Urinary bladder (tissue), 4 donors: ENCODE measurements around the gene SV2C. TPM values are rescaled to one million over a fixed set of nuclear protein-coding genes. Genes with fewer than 3 reads are reported as not detected.

Experiments
- DNase-seq: peaks from one replicate; pipeline ENCODE4 v3.0.0-alpha.2; 2015; ENCODE audit errors: extremely low spot score
- H3K27ac ChIP-seq: one replicate; pipeline ENCODE4 v1.5.1; 2013; ENCODE audit warnings: low read depth, mild to moderate bottlenecking, moderate library complexity
- H3K36me3 ChIP-seq: one replicate; pipeline ENCODE4 v1.6.1; 2013; ENCODE audit warnings: mild to moderate bottlenecking, moderate library complexity; ENCODE audit not compliant: insufficient read depth
- H3K4me1 ChIP-seq: one replicate; pipeline ENCODE4 v1.6.1; 2013; ENCODE audit warnings: mild to moderate bottlenecking, moderate library complexity; ENCODE audit not compliant: insufficient read depth
- H3K4me3 ChIP-seq: one replicate; pipeline ENCODE4 v1.5.1; 2013; ENCODE audit warnings: low read depth, low read length
- WGBS: extraction: QIAGEN DNeasy Blood & Tissue Kit; methylation state at CpG from one replicate; pipeline ENCODE4 v1.1.7; 2013; 5-methylcytosine and 5-hydroxymethylcytosine counted together
- polyA plus RNA-seq: library from polyadenylated mRNA; stranded (reverse); fragments of 200-250 nt; gene quantifications from one replicate; pipeline ENCODE4 v1.2.3, GENCODE V29; 2013
- total RNA-seq: library from RNA; depleted of rRNA; stranded (reverse); fragments of >200 nt; gene quantifications from one replicate; pipeline ENCODE4 v1.2.3, GENCODE V29; 2014
- donor health status: healthy with polysubstance abuse.
- donor health status: healthy.

SV2C gene
- total and polyA plus RNA-seq, 2 donors = 0.56 to 2.1 TPM

- no peak for DNase-seq
- no peak overlapping the region for H3K4me3 ChIP-seq
These were observed 42.2 kb downstream of the SV2C start for GRCh38 chr5:76125346-76125745.

GRCh38 chr5:76125888-76126287 is 42.7 kb downstream of the SV2C start:
- Histone ChIP-seq H3K4me3 (no peak overlapping the region), H3K4me1 (no peaks in the 10 kb centered on the region), H3K27ac (no peak overlapping the region), H3K36me3 (no peaks in the 10 kb centered on the region)
- no peak for DNase-seq
- 77% methylated on average over 3 of the region's 3 CpGs for WGBS

More at GRCh38 chr5:76125346-76125745, 42.2 kb downstream of the SV2C start:
- Histone ChIP-seq H3K27ac (no peak overlapping the region), H3K4me1 (no peaks in the 10 kb centered on the region), H3K36me3 (no peaks in the 10 kb centered on the region)

- Histone ChIP-seq H3K27ac (no peak overlapping the region), H3K36me3 (no peaks in the 10 kb centered on the region), H3K4me1 (no peaks in the 10 kb centered on the region), H3K4me3 (no peak overlapping the region)
- WGBS = 44% methylated on average over 1 of the region's 1 CpG
- DNase-seq = no peak
These were observed 50.8 kb downstream of the SV2C start for GRCh38 chr5:76134003-76134402.

DNA sequence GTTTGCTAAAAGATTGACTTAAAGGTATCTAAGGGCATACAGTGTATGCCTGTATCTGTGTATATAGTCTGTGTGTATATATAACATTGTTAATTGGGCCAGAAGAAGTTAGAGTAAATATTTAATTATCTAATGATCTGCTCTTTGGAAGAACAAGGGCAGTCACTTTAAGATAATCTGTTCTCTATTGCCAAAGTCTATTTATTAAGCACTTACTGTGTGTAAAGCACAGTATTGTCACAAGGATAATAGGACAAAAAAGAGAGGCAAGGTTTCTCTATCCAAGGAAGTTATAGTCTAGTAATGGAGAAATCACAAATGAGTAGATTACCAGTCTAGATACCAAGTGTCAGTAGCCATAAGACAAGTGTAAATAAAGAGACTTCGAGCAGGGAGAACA is 51.5 kb downstream of the SV2C start:
- no peak for DNase-seq
- 69% methylated on average over 1 of the region's 1 CpG for WGBS
- no peaks in the 10 kb centered on the region for H3K36me3 ChIP-seq

GRCh38 chr5:76137887-76138542 is 54.8 kb downstream of the SV2C start:
- no peak for DNase-seq
- Histone ChIP-seq H3K4me1 (no peaks in the 10 kb centered on the region), H3K4me3 (no peak overlapping the region), H3K36me3 (no peaks in the 10 kb centered on the region), H3K27ac (no peak overlapping the region)
- 47% methylated on average over 3 of the region's 3 CpGs for WGBS

More for the DNA sequence above, 51.5 kb downstream of the SV2C start:
- Histone ChIP-seq H3K27ac (no peak overlapping the region), H3K4me1 (no peaks in the 10 kb centered on the region), H3K4me3 (no peak overlapping the region)

- Histone ChIP-seq H3K27ac (no peak overlapping the region), H3K4me1 (no peaks in the 10 kb centered on the region), H3K4me3 (no peak overlapping the region), H3K36me3 (no peaks in the 10 kb centered on the region)
- 54% methylated on average over 3 of the region's 3 CpGs for WGBS
- no peak for DNase-seq
These were observed 60.7 kb downstream of the SV2C start for GRCh38 chr5:76143884-76144283.

- DNase-seq = no peak
- H3K4me1 ChIP-seq = no peaks in the 10 kb centered on the region
- 78% methylated on average over 1 of the region's 1 CpG for WGBS
These were observed 61.5 kb downstream of the SV2C start for GRCh38 chr5:76144513-76145274.

GRCh38 chr5:76145945-76146344 is 62.8 kb downstream of the SV2C start:
- Histone ChIP-seq H3K4me3 (no peak overlapping the region), H3K36me3 (no peaks in the 10 kb centered on the region), H3K4me1 (no peaks in the 10 kb centered on the region), H3K27ac (no peak overlapping the region)
- no peak for DNase-seq
- WGBS = 76% methylated on average over 5 of the region's 5 CpGs

More at GRCh38 chr5:76144513-76145274, 61.5 kb downstream of the SV2C start:
- H3K36me3 ChIP-seq = no peaks in the 10 kb centered on the region
- no peak overlapping the region for H3K4me3 ChIP-seq
- no peak overlapping the region for H3K27ac ChIP-seq

DNA sequence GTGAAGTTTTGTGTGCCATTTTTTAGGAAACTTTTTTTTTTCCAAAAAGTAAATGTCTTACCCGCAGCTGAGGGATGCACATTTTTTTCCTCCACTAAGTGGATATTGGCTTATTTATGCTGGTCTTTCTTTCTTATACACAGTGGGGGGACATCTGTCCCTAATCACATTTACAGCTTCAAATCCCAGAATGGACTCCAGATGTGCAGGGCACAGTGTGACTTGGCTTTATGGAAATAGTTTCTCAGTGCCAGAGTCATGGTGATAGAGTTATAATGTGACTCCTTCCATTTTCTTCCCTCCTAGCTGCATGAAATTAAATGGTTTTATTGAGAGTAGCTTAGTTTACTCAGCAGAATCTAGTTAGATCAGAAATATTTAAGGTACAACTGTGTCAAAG is 66.5 kb downstream of the SV2C start:
- no peak for DNase-seq
- WGBS = 23% methylated on average over 1 of the region's 1 CpG
- Histone ChIP-seq H3K36me3 (no peaks in the 10 kb centered on the region), H3K4me1 (no peaks in the 10 kb centered on the region), H3K27ac (no peak overlapping the region), H3K4me3 (no peak overlapping the region)

GRCh38 chr5:76152161-76152560 is 69.0 kb downstream of the SV2C start:
- no peaks in the 10 kb centered on the region for H3K36me3 ChIP-seq
- no peak for DNase-seq
- no peak overlapping the region for H3K4me3 ChIP-seq
- 52% methylated on average over 3 of the region's 3 CpGs for WGBS
- no peak overlapping the region for H3K27ac ChIP-seq
- H3K4me1 ChIP-seq = no peaks in the 10 kb centered on the region

DNA sequence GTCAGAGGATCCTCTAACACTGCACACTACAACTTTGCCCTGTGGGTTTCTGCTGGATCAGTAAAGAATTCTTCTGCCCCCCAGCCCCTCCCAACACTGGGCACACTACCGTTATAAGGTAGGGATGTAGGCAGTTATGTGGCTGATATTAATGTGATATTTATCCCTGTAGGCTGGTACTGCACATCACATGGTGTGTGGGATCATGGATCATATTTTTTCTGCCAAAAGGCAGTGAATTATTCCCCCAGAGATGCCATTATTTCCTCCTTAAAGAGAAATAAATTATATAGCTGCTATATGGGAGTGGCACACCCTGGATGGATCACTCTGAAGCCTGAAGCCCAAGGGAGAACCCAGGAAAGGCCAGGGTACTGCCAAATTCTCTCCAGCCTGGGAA is 69.5 kb downstream of the SV2C start:
- Histone ChIP-seq H3K4me1 (no peaks in the 10 kb centered on the region), H3K27ac (no peak overlapping the region), H3K4me3 (no peak overlapping the region), H3K36me3 (no peaks in the 10 kb centered on the region)
- 67% methylated on average over 1 of the region's 1 CpG for WGBS
- DNase-seq = no peak

DNA sequence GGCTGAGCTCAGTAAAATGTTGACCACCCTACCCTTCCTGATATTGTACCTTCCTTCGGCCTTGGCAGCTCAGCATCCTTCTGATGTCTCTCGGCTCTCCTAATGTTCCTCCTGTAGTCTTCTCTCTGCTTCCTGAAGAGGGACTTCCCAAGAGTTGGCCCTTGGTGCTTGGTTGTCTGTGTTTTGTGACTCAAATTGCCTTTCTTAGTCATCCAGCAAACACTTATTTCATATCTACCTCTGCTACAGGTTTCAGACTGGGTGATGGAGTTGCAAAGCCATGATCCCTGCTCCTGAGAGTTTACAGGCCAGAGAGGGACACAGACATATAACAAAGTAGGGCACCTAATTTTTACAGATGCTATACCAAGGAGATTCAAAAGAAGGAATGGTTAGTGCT is 70.1 kb downstream of the SV2C start:
- 89% methylated on average over 2 of the region's 2 CpGs for WGBS
- H3K36me3 ChIP-seq = no peaks in the 10 kb centered on the region
- H3K4me3 ChIP-seq = no peak overlapping the region
- H3K27ac ChIP-seq = no peak overlapping the region
- DNase-seq = no peak
- no peaks in the 10 kb centered on the region for H3K4me1 ChIP-seq

DNA sequence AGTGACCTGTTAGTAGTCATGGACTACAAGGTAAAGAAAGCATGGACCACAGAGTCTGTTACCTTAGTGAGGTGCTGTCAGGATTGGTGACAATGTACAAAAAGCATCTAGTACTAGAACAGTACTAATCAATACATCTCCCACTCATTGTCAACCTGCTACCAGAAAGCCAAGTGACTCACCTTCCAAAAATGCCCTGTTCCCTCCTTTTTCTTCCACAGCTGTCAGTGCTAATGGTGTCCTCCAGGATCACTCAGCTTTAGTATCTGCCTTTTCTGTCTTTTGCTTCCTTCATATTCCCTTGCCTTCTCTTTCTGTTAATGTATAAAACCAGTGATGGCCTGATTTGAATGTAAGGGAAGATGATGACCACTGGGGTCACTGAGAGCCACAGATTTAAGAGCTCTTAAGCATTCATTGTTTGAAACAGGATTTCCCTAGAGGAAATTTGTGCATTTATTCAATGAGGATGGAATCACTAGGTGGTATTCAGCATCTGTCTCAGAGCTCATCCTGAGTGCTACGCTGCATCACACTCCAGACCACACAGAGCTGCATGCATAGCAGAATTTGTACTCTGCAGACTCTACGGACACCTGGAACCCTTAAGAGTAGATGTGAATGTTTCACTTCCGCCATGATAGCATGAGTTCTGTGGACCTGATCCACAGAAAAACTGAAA is 71.0 kb downstream of the SV2C start:
- Histone ChIP-seq H3K36me3 (no peaks in the 10 kb centered on the region), H3K4me3 (no peak overlapping the region), H3K4me1 (no peaks in the 10 kb centered on the region), H3K27ac (no peak overlapping the region)
- WGBS = 81% methylated on average over 3 of the region's 3 CpGs
- DNase-seq = no peak

DNA sequence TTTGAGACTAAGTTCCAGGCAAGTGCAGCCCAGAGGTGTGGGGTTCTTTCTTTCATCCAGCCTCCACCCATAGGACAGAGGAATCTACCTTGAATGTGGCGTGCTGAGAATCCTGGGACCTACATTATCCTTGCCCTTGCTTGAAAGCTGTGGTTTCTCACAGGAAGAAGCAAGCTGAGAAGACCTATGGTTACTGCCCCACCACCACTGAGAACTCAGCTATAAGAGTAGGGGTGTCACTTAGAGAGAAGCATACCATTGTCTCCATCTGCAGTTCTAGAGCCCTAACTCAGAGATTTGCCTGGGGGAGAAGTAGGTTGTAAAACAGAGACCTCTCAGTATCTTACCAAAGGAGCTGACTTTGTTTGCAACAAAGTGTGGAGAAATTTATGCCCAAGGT is 72.4 kb downstream of the SV2C start:
- DNase-seq = no peak
- no peak overlapping the region for H3K4me3 ChIP-seq
- 85% methylated on average over 1 of the region's 1 CpG for WGBS

More for the DNA sequence above, 72.4 kb downstream of the SV2C start:
- H3K4me1 ChIP-seq = no peaks in the 10 kb centered on the region
- H3K27ac ChIP-seq = no peak overlapping the region
- no peaks in the 10 kb centered on the region for H3K36me3 ChIP-seq
